Liver (tissue), 9 donors: ENCODE measurements around the gene KANK4. TPM values are rescaled to one million over a fixed set of nuclear protein-coding genes. Genes with fewer than 3 reads are reported as not detected.

Experiments used
- DNase-seq: peaks from one replicate; pipeline ENCODE4 v3.0.0-alpha.2; 2017; ENCODE audit warnings: low spot score
- H3K27ac ChIP-seq, 2 donors: one replicate each; pipeline ENCODE4 v1.7.0; 2013; ENCODE audit warnings: inconsistent platforms in 2 of 2, low read length in 2 of 2, control low read depth in 1 of 2, low read depth in 1 of 2, mild to moderate bottlenecking in 1 of 2
- H3K27me3 ChIP-seq, 4 donors: one replicate each; pipeline versions ENCODE4 v1.6.1 to v1.7.0; 2013; ENCODE audit warnings: low read length in 3 of 4, inconsistent platforms in 1 of 4, mild to moderate bottlenecking in 1 of 4, moderate library complexity in 1 of 4; ENCODE audit not compliant: control insufficient read depth in 4 of 4, insufficient read depth in 4 of 4
- H3K36me3 ChIP-seq, 4 donors: one replicate each; pipeline versions ENCODE4 v1.6.1 to v1.7.0; 2013; ENCODE audit warnings: low read length in 3 of 4, mild to moderate bottlenecking in 3 of 4, low read depth in 1 of 4, moderate library complexity in 1 of 4; ENCODE audit not compliant: control insufficient read depth in 4 of 4, insufficient read depth in 3 of 4
- H3K4me1 ChIP-seq, 4 donors: one replicate each; pipeline versions ENCODE4 v1.6.1 to v1.7.0; 2013; ENCODE audit warnings: low read length in 3 of 4, mild to moderate bottlenecking in 3 of 4, moderate library complexity in 1 of 4; ENCODE audit not compliant: control insufficient read depth in 4 of 4, insufficient read depth in 4 of 4
- H3K4me3 ChIP-seq, 3 donors: one replicate each; pipeline versions ENCODE4 v1.6.1 to v1.7.0; 2013; ENCODE audit warnings: low read length in 3 of 3, control low read depth in 1 of 3, low read depth in 1 of 3, mild to moderate bottlenecking in 1 of 3
- H3K9ac ChIP-seq, 2 donors: one replicate each; pipeline ENCODE4 v1.7.0; 2013; ENCODE audit warnings: low read length in 2 of 2, mild to moderate bottlenecking in 2 of 2, moderate library complexity in 2 of 2, control low read depth in 1 of 2, low read depth in 1 of 2
- H3K9me3 ChIP-seq, 4 donors: one replicate each; pipeline versions ENCODE4 v1.6.1 to v1.7.0; 2013; ENCODE audit warnings: low read length in 3 of 4; ENCODE audit not compliant: control insufficient read depth in 4 of 4
- ATF3 ChIP-seq: IDR thresholded peaks from 2 replicates; pipeline ENCODE4 v1.6.1; 2016; ENCODE audit warnings: antibody characterized with exemption
- CTCF ChIP-seq: fragments of 150-350 bp; IDR thresholded peaks from 2 replicates; pipeline ENCODE4 v1.5.1; 2017; ENCODE audit warnings: improper control_type of control experiment, low read depth, low read length; ENCODE audit not compliant: missing input control
- EGR1 ChIP-seq, 2 donors: IDR thresholded peaks; 2 replicates each; pipeline ENCODE4 v1.6.1; 2016 to 2018; ENCODE audit warnings: antibody characterized with exemption in 2 of 2, low read depth in 2 of 2
- FOXA1 ChIP-seq: IDR thresholded peaks from 2 replicates; pipeline ENCODE4 v1.6.1; 2016; ENCODE audit warnings: antibody characterized with exemption
- FOXA2 ChIP-seq: IDR thresholded peaks from 2 replicates; pipeline ENCODE4 v1.6.1; 2016; ENCODE audit warnings: antibody characterized with exemption
- GABPA ChIP-seq, 2 donors: IDR thresholded peaks in 1 of 2; conservative IDR thresholded peaks in 1 of 2; 2 replicates each; pipeline ENCODE4 v1.6.1; 2016; ENCODE audit warnings: antibody characterized with exemption in 2 of 2, mild to moderate bottlenecking in 1 of 2, moderate library complexity in 1 of 2
- HNF4A ChIP-seq, 2 donors: conservative IDR thresholded peaks; 2 replicates each; pipeline ENCODE4 v1.6.1; 2016; ENCODE audit warnings: antibody characterized with exemption in 2 of 2, mild to moderate bottlenecking in 2 of 2
- HNF4G ChIP-seq: IDR thresholded peaks from 2 replicates; pipeline ENCODE4 v1.6.1; 2016; ENCODE audit warnings: antibody characterized with exemption
- JUND ChIP-seq, 2 donors: IDR thresholded peaks; 2 replicates each; pipeline ENCODE4 v1.6.1; 2016; ENCODE audit warnings: antibody characterized with exemption in 2 of 2
- MAX ChIP-seq: IDR thresholded peaks from 2 replicates; pipeline ENCODE4 v1.6.1; 2016; ENCODE audit warnings: antibody characterized with exemption
- NR2F2 ChIP-seq: IDR thresholded peaks from 2 replicates; pipeline ENCODE4 v1.6.1; 2016; ENCODE audit warnings: antibody characterized with exemption
- RAD21 ChIP-seq, 2 donors: IDR thresholded peaks; 2 replicates each; pipeline ENCODE4 v1.6.1; 2016; ENCODE audit warnings: antibody characterized with exemption in 2 of 2, mild to moderate bottlenecking in 2 of 2
- RXRA ChIP-seq, 2 donors: IDR thresholded peaks; 2 replicates each; pipeline ENCODE4 v1.6.1; 2017 to 2018; ENCODE audit warnings: antibody characterized with exemption in 2 of 2, mild to moderate bottlenecking in 1 of 2
- SP1 ChIP-seq: IDR thresholded peaks from 2 replicates; pipeline ENCODE4 v1.6.1; 2018; ENCODE audit warnings: antibody characterized with exemption, mild to moderate bottlenecking
- YY1 ChIP-seq: IDR thresholded peaks from 2 replicates; pipeline ENCODE4 v1.6.1; 2016; ENCODE audit warnings: antibody characterized with exemption, mild to moderate bottlenecking
- ZBTB33 ChIP-seq: IDR thresholded peaks from 2 replicates; pipeline ENCODE4 v1.6.1; 2016; ENCODE audit warnings: antibody characterized with exemption
- WGBS: extraction: QIAGEN DNeasy Blood & Tissue Kit; methylation state at CpG from one replicate; pipeline ENCODE4 v1.1.7; 2013; 5-methylcytosine and 5-hydroxymethylcytosine counted together
- polyA plus RNA-seq, 2 donors: library from polyadenylated mRNA; stranded (reverse) in 1 of 2; unstranded in 1 of 2; fragments of 200-250 nt in 1 of 2; fragments of >200 nt in 1 of 2; fragmentation: Nextera tagmentation in 1 of 2; extraction: Ambion mirVana in 1 of 2; gene quantifications; one replicate each; pipeline versions ENCODE4 v1.2.1 to v1.2.3, GENCODE V29; 2013 to 2015
- total RNA-seq, 2 donors: library from RNA; depleted of rRNA; stranded (reverse); fragments of >200 nt; gene quantifications; one replicate each; pipeline ENCODE4 v1.2.3, GENCODE V29; 2014
- donor health status: healthy.
- donor health status: healthy.
- donor health status: healthy.
- donor health status: healthy.
- donor health status: healthy.

The KANK4 gene
- total and polyA plus RNA-seq, 4 donors: 0.58 to 4.6 (median 1.1) TPM

- TF ChIP-seq RXRA (IDR thresholded peaks at IDR 0.05) (no peak), ATF3 (no peak)
- no peak overlapping the region for H3K9ac ChIP-seq
- no peaks in the 10 kb centered on the region for H3K9me3 ChIP-seq
- no peak overlapping the region for H3K4me3 ChIP-seq
- H3K27me3 ChIP-seq: no peaks in the 10 kb centered on the region
- H3K27ac ChIP-seq: no peak overlapping the region
- no peaks in the 10 kb centered on the region for H3K36me3 ChIP-seq
- DNase-seq: no peak
- WGBS: 83% methylated on average over 6 of the region's 6 CpGs
- no peaks in the 10 kb centered on the region for H3K4me1 ChIP-seq
Observed at GRCh38 chr1:62307895-62308492, 11.2 kb downstream of the KANK4 start.

GRCh38 chr1:62307446-62307845 lies 11.8 kb downstream of the KANK4 start:
- Histone ChIP-seq H3K9me3 (no peaks in the 10 kb centered on the region), H3K9ac (no peak overlapping the region), H3K27ac (no peak overlapping the region), H3K36me3 (no peaks in the 10 kb centered on the region), H3K4me1 (no peaks in the 10 kb centered on the region), H3K27me3 (no peaks in the 10 kb centered on the region), H3K4me3 (no peak overlapping the region)
- no peak for TF ChIP-seq GABPA (IDR thresholded peaks at IDR 0.05 in 1 of 2, conservative IDR thresholded peaks at IDR 0.05 in 1 of 2)
- TF ChIP-seq NR2F2: no peak
- 92% methylated on average over 1 of the region's 1 CpG for WGBS
- DNase-seq: no peak

GRCh38 chr1:62306065-62306464 lies 13.2 kb downstream of the KANK4 start:
- Histone ChIP-seq H3K4me3 (no peak overlapping the region), H3K27me3 (no peaks in the 10 kb centered on the region), H3K9me3 (no peaks in the 10 kb centered on the region), H3K9ac (no peak overlapping the region), H3K4me1 (no peaks in the 10 kb centered on the region), H3K27ac (no peak overlapping the region), H3K36me3 (no peaks in the 10 kb centered on the region)
- TF ChIP-seq RAD21 (IDR thresholded peaks at IDR 0.05) (no peak), YY1 (no peak), GABPA (IDR thresholded peaks at IDR 0.05 in 1 of 2, conservative IDR thresholded peaks at IDR 0.05 in 1 of 2) (no peak), FOXA2 (no peak), SP1 (no peak), JUND (IDR thresholded peaks at IDR 0.05) (no peak), ZBTB33 (no peak), MAX (no peak), CTCF (no peak), EGR1 (IDR thresholded peaks at IDR 0.05; ENCODE audit: low read depth in 2 of 2) (no peak), ATF3 (no peak), HNF4G (no peak), HNF4A (conservative IDR thresholded peaks at IDR 0.05) (no peak), FOXA1 (no peak), RXRA (IDR thresholded peaks at IDR 0.05) (no peak)
- DNase-seq: no peak
- WGBS: 94% methylated on average over 2 of the region's 2 CpGs
